GM20431 (cell line): ENCODE measurements around the gene CAMK2B.
"Not testable (repeated sequence)": the region's sequence is repeated elsewhere in the genome, so short reads cannot be mapped to it uniquely, and the experiment has no call there.

Experiments
- in situ Hi-C: fragments of 300-500 bp; cut with MseI, MboI; formaldehyde crosslinking; loops from one replicate; pipeline ENCODE4 v1.15.0; 2020; ENCODE audit warnings: low sequenced_read_pairs; ENCODE audit not compliant: unreplicated experiment

Gene CAMK2B

DNA sequence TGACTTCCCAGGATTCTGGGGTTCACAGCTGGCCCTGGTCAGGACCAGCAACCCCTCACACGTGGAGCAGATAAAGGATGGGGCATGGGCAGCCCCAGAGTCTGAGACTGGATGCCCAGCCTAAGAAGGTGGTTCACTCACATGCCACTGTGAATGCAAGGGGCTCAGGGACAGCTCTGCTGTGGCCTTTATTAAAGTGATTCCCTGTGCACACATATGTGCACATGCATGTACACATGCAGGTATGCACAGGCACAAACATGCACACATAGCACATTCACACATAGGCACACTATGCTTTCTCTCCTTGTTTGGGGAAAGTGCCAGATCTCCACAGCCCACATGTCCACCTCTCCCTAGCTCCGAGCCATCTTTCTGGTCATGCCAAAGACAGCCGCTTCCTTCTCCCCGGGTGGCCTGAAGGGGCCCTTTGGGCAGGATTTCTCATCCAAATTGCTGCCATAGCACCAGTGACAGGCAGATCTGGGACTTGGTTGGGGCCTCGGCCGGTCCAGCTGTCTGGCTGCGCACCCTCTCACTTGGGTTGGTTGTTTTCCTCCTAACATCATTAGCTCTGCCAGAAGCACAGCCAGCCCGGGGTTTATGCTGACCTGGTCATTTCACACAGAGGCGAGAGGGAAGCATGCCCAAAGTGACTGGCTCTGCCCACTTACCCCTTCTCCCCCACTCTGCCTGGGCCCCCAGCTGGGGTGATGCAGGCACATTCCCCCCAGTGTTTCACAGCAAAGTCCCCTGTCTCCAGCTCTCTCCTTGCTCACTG lies 137.6 kb downstream of the CAMK2B start:
- in situ Hi-C loops: no loop called here

DNA sequence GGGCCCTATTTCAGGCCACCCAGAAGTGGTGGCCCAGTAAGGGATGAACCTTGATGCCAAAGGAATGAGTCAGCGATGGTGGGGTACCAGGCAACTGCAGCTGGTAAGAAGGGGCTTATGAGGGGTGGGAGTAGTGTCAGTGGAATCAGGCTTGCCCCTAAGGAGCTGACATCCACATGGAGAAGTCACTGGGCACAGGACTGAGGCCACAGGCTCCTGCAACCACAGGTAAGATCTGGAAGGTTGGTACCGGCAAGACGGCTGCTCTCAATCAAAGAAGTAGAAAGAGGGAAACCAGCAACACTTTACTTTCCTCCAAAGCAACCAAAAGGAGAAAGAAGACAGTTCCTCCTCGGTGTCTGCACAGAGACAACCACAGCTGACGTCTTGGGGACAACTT lies 138.7 kb downstream of the CAMK2B start:
- in situ Hi-C loops: no loop called here

DNA sequence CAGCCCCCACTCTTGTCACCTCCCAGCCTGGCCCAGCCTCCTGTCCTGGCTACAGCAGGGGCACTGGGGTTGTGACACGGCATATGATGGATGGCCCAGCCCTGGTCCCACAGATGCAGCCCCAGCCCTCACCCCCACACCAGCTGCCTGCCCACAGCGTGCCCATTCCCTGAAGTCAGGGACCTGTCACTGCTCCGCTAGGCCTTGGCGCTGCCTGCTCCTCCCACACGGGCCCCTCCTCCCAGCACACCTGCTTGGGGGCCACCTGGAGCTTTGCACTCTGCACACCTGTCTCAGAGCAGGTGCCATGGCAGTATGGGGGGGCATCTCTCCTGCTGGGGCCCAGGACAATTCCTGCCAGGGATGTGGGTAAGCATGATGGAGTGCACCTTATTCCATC lies 139.7 kb downstream of the CAMK2B start:
- in situ Hi-C loops: no loop called here

DNA sequence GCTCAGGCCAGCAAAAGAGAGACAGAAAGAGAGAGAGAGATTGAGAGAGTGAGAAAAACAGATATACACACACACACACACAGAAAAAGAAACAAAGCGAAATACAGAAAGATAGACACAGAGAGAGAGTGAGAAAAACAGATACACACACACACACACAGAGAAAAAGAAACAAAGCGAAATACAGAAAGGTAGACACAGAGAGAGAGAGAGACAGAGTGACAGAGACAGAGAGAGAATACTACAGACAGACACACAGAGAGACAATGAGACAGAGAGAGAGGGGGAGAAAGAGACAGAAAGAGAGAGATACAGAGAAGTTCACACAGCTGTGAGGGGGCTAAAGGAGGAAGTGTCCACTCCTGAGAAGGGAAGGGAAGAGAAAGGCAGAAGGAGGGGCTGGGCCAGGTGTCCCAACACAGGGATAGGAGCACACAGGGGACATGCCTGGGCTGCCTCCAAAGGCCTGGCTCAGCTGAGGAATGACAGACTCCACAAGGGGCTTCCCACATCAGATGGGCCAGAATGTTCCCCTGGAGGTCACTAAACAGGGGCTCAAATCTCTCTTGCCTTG lies 140.4 kb downstream of the CAMK2B start:
- in situ Hi-C loops: no loop called here

DNA sequence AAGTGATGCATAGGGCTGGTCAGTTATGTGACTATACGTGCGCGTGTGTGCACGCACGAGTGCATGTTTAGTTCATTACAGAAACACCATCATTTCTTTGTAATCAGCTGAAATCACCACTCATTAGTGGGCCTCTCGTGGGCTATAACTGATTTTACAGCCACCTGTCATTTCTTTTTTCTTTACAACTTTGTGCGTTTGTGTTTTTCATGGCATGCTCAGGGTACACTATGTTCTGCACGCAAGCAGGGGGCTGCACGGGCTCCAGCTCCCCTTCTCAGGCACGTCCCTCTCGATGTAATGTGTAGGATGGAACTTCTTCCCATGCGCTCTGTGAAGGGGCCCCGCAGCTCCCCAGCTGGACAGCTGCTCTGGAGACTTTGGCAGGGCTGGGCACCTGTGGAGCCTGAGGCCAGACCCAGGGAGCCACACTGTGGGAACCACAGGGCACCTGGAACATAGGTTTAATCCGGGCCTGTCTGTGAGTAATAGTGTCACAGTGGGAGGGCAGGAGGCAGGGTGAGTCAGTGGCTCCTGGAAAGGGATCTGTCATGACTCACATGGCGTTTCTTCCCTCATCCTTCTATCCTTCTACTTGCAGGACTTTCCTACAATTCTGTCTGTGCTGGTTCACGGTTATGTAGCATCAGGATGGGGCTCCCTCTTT lies 141.1 kb downstream of the CAMK2B start:
- in situ Hi-C loops: no loop called here

DNA sequence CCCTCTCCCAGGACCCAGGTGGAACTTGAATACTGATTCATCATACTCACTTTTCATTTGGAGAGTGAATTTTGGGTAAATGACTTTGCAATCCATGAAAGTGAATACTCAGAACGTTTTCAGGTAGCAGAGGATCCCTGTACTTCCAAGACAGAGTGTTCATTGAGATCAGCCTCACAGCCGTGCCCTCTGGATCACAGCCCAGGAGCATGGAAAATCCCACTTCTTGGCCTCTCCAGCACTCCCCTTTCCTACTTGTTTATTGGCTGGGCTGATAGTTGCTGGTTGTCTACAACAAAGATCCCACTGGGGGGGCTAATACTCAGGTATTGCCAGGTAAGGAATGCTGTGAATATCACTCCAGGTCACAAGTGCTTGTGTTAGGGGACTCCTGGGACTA lies 142.0 kb downstream of the CAMK2B start:
- in situ Hi-C loops: no loop called here

DNA sequence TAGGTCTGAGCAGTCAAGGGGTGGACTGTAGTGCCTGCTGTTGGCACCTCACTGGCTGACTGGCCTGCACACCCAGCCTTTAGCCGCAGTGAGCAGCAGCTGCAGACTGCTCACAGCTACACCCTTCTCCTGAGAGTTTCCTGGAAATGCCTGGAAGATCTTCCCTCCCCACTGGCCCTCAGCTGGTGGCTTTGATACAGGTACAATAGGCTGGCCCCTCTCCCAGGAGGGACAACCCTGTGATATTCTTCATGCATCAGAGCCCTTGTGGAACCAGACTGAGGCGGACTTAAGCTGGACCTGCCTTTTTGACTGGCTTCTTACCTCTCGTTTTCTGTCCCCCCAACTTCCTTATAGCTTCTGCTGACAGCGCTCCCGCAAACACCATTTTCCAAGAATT lies 142.6 kb downstream of the CAMK2B start:
- in situ Hi-C loops: no loop called here

DNA sequence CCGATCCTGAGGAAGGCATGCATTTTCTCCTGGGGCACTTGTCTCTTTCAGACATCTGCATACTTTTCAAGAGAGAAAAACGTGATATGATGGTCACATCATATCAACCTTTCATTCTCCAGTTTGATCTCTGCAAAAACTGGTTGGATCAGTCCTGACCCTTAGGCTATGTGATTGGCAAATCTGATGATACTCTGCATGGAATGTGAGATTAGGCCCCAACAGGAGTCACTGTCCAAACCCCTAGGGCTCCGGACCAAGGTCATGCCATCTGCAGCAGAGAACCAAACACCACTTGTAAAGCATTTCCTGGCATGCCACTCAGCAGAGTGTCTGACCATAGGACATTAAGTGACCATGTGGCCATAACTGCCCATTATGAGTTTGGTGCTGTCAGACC lies 144.8 kb downstream of the CAMK2B start:
- in situ Hi-C loops: no loop called here

DNA sequence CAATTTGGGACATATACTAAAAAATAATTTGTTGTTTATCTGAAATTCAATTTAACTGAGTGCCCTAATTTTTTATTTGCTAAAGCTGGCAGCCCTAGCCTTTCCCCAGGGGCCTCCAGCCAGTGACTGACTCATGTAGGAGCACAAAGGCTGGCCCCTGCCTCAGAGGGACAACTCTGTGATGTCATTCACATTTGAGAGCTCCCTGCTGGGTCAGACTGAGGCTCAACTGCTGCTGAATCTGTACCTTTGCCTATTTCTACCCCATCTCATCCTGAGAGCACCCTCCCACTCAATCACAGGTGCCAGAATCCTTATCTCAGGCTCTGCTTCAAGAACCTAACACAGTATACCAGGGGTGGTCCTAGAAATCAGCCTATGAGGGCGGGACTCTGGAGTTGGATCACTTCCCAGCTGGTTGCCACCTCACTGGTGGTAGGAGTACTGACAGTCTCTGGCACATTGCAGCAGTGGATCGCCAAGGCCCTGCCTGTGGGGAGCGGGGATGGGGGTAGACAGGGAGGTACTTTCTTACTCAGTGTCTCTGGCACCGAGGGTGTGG lies 147.7 kb downstream of the CAMK2B start:
- in situ Hi-C loops: no loop called here

DNA sequence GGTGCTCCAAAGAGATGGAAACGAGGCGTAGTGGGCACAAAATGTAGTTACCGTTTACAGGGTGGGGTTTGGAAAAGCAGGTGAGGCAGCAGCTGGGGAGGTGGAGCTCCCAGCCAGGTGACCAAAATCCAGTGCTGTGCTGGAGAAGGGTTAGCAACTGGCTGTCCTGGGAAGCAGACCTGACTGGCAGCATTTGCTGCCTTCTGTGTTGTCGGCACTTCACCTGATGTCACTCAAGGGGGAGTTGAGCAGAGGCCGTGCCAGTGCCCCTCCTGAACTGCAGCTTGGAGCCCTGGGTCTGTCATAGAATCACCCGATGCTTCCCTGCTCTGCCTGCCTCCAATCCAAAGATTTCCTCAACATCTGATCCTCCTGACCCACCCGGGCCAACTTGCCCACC lies 148.9 kb downstream of the CAMK2B start:
- in situ Hi-C loops: no loop called here

DNA sequence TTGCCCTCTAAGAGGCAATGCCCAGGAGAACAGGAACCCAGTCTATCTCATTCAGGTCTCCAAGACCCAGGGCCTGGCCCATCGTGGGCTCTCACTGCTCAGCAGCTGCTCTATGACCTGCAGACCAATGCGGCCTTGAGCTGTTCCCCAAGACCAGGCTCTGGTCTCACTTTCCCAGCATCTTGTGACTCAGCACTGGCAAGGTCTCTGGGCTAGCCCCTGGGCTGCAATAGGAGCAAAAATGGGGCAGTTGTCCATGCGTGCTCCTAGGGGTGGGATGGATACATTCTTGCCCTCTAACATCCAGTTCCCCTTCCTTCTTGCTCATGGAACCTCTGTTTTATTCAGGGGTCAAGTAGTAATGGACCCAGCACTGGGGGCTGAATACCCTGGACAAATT lies 149.7 kb downstream of the CAMK2B start:
- in situ Hi-C loops: no loop called here

DNA sequence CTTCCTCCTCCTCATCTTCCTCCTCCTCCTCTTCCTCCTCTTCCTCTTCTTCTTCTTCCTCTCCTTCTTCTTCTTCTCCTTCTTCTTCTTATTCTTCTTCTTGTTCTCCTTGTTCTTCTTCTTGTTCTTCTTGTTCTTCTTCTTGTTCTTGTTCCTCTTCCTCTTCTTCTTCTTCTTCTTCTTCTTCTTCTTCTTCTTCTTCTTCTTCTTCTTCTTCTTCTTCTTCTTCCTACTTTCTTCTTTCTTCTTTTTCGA lies 150.8 kb downstream of the CAMK2B start:
- in situ Hi-C loops: not testable (repeated sequence)

DNA sequence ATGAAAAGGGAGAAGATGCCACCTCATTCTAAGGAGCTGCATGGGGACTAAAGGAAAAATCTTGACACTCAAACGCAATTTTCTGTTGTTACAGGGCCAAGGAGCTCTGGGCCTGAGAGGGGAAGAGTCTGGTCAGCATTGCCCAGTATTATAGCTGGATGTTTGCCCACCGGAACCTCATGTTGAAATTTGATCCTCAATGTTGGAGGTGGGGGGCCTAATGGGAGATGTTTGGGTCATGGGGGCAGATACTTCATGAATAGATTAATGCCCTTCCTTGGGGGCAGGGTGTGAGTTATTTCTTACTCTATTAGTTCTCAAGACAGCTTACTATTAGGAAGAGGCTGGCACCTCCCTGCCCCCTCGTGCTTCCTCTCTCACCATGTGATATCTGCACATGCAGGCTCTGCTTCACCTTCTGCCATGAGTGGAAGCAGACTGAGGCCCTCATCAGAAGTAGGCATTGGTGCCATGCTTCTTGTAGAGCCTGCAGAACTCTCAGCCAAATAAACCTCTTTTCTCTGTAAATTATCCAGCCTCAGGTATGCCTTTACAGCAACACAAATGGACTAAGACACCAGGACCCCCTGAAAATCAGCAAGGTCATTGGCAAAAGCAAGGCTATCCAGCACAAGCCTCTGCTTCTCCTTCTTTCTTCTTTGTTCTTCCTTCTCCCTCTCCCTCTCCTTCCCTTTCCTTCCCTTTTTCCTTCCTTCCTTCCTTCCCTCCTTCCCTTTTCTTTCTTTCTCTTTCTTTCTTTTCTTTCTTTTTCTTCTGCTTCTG lies 151.3 kb downstream of the CAMK2B start:
- in situ Hi-C loops: no loop called here

DNA sequence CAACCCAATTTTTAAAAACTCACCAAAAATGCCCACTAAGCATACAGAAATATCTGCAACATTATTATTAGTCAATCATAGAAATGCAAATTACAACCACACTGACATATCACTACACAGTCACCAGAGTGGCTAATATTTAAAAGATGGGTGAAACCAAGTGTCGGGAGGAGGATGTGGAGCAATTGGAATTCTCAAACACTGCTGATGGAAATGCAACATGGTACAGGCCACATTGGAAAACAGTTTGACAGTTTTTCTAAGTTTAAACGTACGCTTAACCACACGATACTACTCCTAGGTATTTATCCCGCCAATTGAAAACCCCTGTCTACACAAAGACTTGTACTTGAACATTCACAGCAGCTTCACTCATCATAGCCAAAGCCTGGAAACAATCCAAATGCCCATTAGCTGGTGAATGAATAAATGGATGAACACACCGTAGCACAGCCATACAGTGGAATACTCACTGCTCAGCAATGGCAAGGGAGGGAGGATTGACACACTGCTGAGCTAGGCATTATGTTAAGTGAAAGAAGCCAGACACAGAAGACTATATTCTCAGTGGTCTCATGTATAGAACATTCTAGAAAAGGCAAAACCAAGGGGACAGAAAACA lies 152.5 kb downstream of the CAMK2B start:
- in situ Hi-C loops: no loop called here

DNA sequence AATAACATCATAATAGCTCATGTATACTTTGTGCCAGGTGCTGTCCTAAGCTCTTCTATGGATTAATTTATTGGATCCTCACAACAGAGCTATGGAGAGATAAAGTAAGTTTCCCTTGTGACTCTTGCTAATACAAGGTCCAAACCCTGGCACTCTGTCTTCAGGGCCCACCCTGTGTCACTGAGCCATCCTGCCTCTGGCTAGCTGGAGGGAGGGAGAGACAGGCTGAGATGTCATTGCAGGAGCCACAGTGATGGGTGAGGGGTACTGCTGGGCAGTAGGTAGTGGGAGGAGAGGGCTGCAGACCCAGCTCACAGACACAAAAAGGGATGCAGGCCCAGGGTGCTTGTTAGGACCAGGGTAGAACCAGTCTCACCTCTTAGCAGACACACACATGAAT lies 153.0 kb downstream of the CAMK2B start:
- in situ Hi-C loops: no loop called here

DNA sequence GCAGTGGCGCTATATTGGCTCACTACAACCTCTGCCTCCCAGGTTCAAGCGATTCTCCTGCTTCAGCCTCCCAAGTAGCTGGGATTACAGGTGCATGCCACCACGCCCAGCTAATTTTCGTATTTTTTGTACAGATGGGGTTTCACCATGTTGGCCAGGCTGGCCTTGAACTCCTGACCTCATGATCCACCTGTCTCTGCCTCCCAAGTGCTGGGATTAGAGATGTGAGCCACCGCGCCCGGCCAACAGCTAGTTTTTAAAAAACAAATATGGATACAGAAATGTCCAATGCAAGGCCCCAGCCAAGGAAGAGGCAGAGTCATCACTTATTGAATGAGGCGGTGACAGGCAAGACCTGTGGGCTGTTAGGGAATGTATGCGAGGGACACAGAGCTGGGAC lies 153.5 kb downstream of the CAMK2B start:
- in situ Hi-C loops: not testable (repeated sequence)

DNA sequence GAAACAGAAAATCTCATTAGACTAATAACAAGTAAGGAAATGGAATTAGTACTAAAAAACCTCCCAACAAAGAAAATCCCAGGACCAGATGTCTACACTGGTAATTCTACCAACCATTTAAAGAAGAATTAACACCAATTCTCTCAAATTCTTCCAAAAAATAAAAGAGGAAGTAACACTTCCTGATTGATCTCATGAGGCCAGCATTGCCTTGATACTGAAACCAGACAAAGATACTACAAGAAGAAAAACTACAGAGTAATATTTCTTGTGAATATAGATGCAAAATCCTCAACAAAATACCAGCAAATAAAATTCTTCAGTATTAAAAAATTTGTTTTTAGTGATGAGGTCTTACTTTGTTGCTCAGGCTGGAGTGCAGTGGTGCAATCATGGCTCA lies 157.5 kb downstream of the CAMK2B start:
- in situ Hi-C loops: no loop called here
